Measurements from ENCODE around the gene SHC3. TPM values are rescaled to one million over a fixed set of nuclear protein-coding genes. Genes with fewer than 3 reads are reported as not detected.

SHC3 gene
- total RNA-seq, 1 donor from 2014 or later: not detected

GRCh38 chr9:88968799-88969198 lies 209.8 kb downstream of the SHC3 start:
- no peak overlapping the region for H3K4me3 Mint-ChIP-seq
- peaks cover 2% of the 10 kb centered on the region for H3K27me3 Mint-ChIP-seq
- H3K36me3 Mint-ChIP-seq (ENCODE audit: low read depth): no peaks in the 10 kb centered on the region
- intact Hi-C loops (cut with micrococcal nuclease): no loop called here
- no peaks in the 10 kb centered on the region for H3K9me3 Mint-ChIP-seq
- H3K27ac Mint-ChIP-seq: no peak overlapping the region
- no peaks in the 10 kb centered on the region for H3K4me1 Mint-ChIP-seq
- DNase-seq: no peak

DNA sequence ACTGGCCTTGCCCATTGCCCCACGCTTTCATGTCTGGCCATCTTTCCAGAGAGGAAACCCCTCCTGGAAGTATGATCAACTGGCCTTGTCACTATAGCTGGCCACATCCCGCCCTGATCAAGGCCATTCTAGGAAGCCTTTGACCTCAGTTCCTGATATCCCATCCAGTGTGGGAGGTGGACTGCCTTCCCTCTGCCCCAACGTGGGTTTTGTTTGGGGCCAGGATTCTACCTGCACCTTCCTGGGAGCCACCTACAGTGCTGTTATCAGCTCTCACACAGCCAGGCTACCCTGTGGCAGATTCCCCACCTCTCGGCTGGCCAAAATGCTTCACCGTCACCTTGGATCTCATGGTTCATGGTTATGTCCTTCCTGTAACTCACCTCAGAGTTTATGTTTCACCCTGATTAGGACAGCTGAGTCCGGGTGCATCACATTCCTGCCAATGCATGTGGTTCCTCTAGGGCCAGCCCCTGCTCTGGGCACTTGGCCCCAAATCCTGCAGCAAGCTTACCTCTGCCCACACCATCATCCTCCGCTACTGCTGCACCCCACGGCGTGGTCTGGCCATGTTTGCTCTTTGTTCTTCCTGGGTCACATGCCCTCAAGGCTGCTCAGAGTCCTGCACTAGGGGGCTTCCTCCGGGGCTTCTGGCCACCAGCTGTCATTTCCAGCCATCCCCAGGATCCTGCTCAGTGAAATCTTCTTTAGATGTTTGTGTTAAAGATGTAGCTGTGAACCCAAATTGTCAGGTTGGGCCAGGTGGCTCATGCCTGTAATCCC lies 211.5 kb downstream of the SHC3 start:
- Mint-ChIP-seq H3K36me3 (ENCODE audit: low read depth) (no peaks in the 10 kb centered on the region), H3K9me3 (no peaks in the 10 kb centered on the region), H3K4me1 (no peaks in the 10 kb centered on the region), H3K4me3 (no peak overlapping the region), H3K27ac (no peak overlapping the region), H3K27me3 (peaks cover 10% of the 10 kb centered on the region)
- intact Hi-C loops (cut with micrococcal nuclease): no loop called here
- no peak for DNase-seq

DNA sequence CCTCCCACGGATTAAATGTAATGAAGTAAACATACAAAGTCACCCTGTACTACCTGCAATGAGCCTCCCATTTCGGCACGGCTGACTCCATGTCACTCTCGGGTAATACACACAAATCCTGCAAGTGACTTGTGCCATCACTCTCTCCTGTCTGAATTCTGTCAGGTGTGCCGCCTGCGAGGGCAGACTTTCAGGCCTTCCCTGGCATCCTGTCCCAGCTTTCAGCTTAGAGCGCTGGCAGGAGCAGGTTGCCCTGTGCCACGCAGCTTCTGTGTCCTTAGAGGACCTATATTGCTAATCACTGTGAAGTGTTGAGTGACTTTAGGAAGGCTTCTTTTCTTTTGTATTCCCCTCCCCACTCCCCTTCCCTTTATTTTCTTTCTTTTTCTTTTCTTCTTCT lies 213.1 kb downstream of the SHC3 start:
- Mint-ChIP-seq H3K9me3 (no peaks in the 10 kb centered on the region), H3K36me3 (ENCODE audit: low read depth) (no peaks in the 10 kb centered on the region), H3K4me3 (no peak overlapping the region), H3K27me3 (peaks cover 10% of the 10 kb centered on the region), H3K27ac (no peak overlapping the region), H3K4me1 (no peaks in the 10 kb centered on the region)
- DNase-seq: no peak
- intact Hi-C loops (cut with micrococcal nuclease): no loop called here

GRCh38 chr9:88960632-88961031 lies 218.0 kb downstream of the SHC3 start:
- no peaks in the 10 kb centered on the region for H3K36me3 Mint-ChIP-seq (ENCODE audit: low read depth)

GRCh38 chr9:88959727-88960469 lies 218.7 kb downstream of the SHC3 start:
- Mint-ChIP-seq H3K9me3 (no peaks in the 10 kb centered on the region), H3K36me3 (ENCODE audit: low read depth) (no peaks in the 10 kb centered on the region), H3K4me1 (no peaks in the 10 kb centered on the region), H3K27ac (no peak overlapping the region), H3K27me3 (peaks cover 13% of the 10 kb centered on the region), H3K4me3 (no peak overlapping the region)
- intact Hi-C loops (cut with micrococcal nuclease): no loop called here
- DNase-seq: no peak

More at GRCh38 chr9:88960632-88961031, 218.0 kb downstream of the SHC3 start:
- no peak overlapping the region for H3K27ac Mint-ChIP-seq
- peaks cover 13% of the 10 kb centered on the region for H3K27me3 Mint-ChIP-seq
- intact Hi-C loops (cut with micrococcal nuclease): no loop called here
- H3K4me3 Mint-ChIP-seq: no peak overlapping the region
- no peaks in the 10 kb centered on the region for H3K9me3 Mint-ChIP-seq
- no peaks in the 10 kb centered on the region for H3K4me1 Mint-ChIP-seq
- DNase-seq: no peak

GRCh38 chr9:88957526-88957925 lies 221.1 kb downstream of the SHC3 start:
- H3K27ac Mint-ChIP-seq: no peak overlapping the region
- peaks cover 2% of the 10 kb centered on the region for H3K4me1 Mint-ChIP-seq
- H3K36me3 Mint-ChIP-seq (ENCODE audit: low read depth): no peaks in the 10 kb centered on the region
- no peak for DNase-seq
- H3K4me3 Mint-ChIP-seq: no peak overlapping the region
- no peaks in the 10 kb centered on the region for H3K9me3 Mint-ChIP-seq
- H3K27me3 Mint-ChIP-seq: peaks cover 9% of the 10 kb centered on the region
- intact Hi-C loops (cut with micrococcal nuclease): no loop called here

Other genes starting within 250 kb of the SHC3 start
- 3.4 and 3.8 TPM in 2 replicates for gene S1PR3, start 187.3 kb downstream of the SHC3 start, total RNA-seq
- 167 and 176 TPM in 2 replicates for gene CKS2, start 132.4 kb upstream of the SHC3 start, total RNA-seq
- 48.6 and 50.7 TPM in 2 replicates for gene SECISBP2, start 139.7 kb upstream of the SHC3 start, total RNA-seq